Measurements from ENCODE around the gene TMEM225.
"Not testable (repeated sequence)": the region's sequence is repeated elsewhere in the genome, so short reads cannot be mapped to it uniquely, and the experiment has no call there.

DNA sequence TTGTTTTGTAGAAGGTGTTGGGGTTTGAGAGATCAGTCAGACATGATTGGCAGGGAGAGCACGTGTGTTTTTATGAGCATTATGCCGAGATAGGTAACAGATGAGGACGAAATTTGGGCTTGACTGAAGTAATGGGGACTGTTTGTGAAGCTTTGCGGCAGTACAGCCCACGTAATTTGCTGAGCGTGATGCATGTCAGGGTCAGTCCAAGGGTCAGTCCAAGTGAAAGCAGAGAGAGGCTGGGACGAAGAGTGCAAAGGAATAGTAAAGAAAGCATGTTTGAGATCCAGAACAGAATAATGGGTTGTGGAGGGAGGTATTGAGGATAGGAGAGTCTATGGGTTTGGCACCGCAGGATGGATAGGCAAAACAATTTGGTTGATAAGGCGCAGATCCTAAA is 17.7 kb downstream of the TMEM225 start:
- not testable (repeated sequence) for TF ChIP-seq ZNF274 (IDR thresholded peaks at IDR 0.05; ENCODE audit: low read length); ZNF274 (tag by site-specific recombination; IDR thresholded peaks at IDR 0.05; ENCODE audit: borderline replicate concordance); ZNF530 (tag by site-specific recombination; IDR thresholded peaks at IDR 0.05; ENCODE audit: low read depth); MEIS1 (CRISPR knock-in tag; IDR thresholded peaks at IDR 0.05; ENCODE audit: borderline replicate concordance)
- TF ChIP-seq, protein P1, sequence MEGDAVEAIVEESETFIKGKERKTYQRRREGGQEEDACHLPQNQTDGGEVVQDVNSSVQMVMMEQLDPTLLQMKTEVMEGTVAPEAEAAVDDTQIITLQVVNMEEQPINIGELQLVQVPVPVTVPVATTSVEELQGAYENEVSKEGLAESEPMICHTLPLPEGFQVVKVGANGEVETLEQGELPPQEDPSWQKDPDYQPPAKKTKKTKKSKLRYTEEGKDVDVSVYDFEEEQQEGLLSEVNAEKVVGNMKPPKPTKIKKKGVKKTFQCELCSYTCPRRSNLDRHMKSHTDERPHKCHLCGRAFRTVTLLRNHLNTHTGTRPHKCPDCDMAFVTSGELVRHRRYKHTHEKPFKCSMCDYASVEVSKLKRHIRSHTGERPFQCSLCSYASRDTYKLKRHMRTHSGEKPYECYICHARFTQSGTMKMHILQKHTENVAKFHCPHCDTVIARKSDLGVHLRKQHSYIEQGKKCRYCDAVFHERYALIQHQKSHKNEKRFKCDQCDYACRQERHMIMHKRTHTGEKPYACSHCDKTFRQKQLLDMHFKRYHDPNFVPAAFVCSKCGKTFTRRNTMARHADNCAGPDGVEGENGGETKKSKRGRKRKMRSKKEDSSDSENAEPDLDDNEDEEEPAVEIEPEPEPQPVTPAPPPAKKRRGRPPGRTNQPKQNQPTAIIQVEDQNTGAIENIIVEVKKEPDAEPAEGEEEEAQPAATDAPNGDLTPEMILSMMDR (tag by site-specific recombination; IDR thresholded peaks at IDR 0.05) = not testable (repeated sequence)
- TF ChIP-seq, protein P2, sequence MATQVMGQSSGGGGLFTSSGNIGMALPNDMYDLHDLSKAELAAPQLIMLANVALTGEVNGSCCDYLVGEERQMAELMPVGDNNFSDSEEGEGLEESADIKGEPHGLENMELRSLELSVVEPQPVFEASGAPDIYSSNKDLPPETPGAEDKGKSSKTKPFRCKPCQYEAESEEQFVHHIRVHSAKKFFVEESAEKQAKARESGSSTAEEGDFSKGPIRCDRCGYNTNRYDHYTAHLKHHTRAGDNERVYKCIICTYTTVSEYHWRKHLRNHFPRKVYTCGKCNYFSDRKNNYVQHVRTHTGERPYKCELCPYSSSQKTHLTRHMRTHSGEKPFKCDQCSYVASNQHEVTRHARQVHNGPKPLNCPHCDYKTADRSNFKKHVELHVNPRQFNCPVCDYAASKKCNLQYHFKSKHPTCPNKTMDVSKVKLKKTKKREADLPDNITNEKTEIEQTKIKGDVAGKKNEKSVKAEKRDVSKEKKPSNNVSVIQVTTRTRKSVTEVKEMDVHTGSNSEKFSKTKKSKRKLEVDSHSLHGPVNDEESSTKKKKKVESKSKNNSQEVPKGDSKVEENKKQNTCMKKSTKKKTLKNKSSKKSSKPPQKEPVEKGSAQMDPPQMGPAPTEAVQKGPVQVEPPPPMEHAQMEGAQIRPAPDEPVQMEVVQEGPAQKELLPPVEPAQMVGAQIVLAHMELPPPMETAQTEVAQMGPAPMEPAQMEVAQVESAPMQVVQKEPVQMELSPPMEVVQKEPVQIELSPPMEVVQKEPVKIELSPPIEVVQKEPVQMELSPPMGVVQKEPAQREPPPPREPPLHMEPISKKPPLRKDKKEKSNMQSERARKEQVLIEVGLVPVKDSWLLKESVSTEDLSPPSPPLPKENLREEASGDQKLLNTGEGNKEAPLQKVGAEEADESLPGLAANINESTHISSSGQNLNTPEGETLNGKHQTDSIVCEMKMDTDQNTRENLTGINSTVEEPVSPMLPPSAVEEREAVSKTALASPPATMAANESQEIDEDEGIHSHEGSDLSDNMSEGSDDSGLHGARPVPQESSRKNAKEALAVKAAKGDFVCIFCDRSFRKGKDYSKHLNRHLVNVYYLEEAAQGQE (tag by site-specific recombination; IDR thresholded peaks at IDR 0.05) = not testable (repeated sequence)

All from HEK293 (cell line).